ENCODE results near the gene ANKRD63.

The ANKRD63 gene

DNA sequence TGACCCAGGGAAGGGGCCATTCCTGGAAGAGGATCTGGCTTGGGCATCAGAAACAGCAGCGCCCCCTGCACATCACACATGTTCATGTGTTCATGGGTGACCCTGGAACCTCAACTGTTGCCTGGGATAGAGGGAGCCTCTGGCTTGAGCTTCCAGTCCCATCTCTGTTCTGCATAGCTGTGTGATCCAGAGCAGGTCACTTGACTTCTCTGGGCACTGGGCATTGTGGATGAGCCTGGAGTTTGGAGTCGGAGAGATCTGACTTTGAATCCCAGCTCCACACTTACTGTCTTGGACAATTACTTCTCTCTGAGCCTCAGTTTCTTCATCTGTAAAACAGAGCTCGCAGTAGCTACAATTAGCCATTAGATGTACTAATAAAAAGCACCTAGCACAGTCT is 28.4 kb downstream of the ANKRD63 start:
- DNase-seq = no peak

DNA sequence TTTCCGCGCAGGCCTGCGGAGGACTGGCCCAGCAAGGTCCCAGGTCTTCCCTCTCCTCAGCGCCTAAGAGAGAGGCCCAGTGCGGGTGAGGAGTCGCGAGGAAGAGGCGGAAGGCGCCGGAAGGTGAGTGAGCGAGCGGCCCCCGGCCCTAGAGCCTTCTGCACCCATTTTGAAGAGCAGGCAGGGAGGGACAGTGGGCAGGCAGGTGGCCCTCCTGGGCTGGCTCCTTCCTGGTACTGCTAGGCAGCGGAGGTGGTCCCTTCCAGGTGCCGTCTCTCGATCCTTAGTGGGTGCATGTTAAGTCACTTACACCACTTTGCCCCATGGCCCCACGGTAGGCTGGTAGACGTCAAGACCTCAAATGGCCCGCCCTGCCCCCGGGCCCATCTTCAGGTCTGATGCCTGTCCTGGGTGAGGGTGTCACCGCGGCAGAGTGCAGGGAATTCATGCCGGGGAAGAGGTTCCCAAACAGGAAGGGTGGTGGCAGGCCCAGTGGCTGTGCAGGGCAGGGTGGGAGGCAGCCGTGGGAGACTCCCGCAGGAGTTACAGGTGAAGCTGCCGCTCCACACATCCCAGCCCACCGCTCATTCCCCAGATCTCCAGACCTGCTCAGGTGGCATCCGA is 29.6 kb downstream of the ANKRD63 start:
- DNase-seq = no peak

DNA sequence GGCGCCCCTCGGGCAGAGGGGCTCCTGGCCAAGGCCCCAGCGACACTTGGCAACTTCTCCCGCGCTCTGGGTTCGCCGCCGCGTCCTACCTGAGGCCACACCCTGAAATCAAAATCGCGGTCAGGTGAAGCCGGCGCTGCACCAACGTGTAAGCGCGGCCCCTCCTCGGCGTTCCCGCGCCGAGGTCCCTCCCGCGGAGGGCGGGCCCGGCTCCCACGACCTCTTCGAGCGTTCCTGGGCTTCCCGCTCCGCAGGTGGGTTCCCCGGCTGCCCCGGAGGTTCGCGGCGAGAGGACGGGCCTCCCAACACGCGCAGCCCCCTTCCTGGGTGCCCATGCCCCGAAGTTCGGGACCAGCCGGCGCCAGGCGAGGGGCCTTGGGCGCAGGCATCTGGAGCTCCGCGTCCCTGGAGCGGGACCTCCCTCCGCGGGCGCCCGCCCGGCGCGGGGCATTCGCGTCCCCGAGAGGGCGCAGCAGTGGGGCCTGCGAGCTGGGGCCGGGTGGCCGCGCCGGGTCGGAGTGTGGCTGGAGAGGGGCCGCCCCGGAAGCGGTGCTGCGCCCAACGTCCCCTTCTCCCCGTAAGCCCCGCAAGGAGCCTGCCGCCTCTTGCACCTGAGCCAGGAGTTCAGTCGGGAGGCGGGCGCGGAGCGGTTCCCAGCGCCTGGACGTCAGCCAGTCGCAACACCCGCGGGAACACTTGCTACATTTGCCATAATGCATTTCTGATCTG is 30.3 kb downstream of the ANKRD63 start:
- no peak for DNase-seq

DNA sequence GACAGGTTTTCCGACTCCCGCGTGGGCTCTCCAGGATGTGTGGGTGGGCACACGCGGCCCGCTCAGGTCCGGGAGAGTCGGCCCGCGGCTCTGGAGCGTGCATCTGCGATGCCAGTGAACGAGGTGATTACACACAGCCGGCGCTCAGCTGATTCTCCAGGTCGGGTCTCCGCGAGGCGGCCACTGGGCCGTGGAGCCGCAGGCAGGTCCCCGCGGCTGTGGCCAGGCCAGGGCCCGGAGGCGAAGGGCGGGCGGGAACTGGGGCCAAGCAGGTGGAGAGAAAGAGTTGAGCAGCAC is 30.8 kb downstream of the ANKRD63 start:
- DNase-seq = no peak

DNA sequence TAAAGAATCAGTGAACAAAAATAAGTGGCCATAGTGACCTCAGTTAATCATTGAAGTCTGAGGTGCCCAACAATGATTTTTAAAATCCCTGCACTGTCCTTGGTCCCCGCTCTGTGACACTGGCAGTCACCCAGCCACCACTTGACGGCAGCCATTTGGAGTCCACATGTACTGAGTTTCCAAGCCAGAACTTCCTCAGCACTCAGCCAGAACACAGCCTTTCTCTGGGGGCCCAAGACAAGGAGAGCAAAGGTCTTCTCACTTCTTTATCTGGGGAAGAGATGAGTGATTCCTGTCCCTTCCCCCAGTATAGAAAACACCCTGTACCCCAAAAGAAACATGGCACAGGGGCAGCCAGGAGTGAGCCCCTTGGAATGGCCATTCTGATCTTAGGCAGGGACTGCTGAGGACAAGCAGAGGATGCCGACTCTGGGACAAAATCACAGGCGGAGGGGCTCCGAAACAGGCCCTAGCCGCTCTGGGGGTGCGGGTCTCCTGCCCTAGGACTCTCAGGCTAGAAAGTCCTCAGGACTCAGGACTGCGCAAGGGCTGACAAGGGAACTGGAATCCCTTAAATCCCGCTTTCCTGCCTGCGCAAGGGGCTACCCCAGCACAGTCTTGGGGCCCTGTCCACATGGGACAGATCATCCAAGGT is 31.3 kb downstream of the ANKRD63 start:
- DNase-seq = no peak

DNA sequence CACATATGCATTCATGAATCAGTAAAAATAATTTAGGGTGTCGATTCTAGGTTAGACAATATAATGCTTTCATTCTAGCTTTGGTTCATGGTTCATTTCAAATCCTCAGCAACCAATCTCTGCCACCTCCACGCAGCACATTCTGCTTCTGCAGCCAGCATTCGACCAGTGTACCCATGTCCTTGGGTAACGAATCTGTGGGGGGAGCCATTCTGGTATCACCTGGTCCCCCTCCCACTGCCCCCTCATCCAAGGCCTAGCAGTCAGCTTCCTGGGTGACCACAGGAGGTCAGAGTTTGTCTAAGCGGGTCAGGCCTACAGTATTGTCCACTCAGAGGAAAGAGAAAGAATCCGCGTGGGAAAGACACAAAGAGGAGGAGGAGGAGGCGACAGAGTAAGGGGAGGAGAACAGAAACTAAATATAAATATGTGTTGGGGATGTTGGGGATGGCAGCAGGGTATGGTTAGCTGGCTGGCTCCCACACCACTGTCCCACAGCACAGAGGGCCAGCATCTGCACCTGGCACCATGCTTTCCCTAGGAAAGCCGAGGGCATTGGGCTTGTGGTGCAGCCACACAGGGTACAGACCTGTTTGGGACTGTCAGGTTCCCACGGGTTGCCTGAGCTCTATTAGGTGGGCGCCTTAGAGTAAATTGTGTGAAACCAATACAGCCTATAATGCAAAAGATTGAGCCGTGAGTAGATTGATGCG is 31.9 kb downstream of the ANKRD63 start:
- no peak for DNase-seq

DNA sequence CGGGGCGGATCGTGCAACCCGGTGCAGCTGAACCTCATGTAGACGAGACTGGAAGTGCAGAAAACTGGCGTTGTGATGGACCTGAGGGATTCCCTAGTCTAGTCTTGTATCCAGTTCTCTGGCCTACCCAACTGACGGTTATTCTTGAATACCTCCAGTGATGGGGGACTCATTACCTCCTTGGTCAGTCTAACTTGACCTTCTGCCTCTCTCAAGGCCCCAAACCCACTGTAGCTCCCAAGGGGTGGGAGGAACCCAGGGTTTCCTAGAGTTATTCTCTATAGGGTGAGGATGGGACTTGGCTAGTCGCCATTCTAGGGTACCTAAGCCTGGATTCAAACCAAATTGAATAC is 32.6 kb downstream of the ANKRD63 start:
- DNase-seq = no peak

DNA sequence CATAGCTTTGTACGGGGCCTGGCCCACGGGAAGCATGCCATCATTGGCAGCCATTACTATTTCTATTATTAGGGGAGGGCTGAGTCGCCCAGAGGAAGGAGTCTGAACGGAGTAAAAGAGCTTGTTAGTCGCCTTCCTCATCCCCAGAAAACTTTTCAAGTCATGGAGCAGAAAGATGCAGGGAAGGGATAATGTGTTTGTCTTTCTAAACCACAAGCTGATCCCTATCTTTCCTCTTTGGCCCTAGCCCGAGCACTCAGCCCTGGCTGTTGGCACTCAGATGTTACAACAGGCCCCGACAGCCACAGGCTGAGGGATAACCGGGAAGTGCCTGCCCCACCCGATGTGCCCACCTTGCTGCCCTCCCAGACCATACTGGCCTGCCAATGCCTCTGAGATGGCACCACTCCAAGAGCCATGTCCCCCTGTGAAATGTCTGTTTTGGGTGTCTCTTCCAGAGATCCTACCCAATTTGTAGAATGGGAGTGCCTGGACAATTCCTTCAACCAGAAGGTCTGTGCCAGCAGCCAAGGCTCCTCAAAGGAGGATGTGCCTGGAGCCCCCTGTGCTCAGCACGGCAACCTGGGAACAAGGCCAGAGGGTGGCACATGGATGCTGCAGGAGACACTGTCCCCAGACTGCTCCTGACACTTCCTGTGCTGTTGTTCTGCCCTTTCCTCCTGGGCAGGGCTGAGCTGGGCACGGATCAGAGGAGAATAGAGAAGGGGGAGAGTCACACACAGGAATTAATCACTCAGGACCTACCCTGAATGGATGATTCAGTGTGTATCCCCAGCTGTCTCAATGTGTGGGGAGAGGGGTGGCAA is 33.2 kb downstream of the ANKRD63 start:
- no peak for DNase-seq

DNA sequence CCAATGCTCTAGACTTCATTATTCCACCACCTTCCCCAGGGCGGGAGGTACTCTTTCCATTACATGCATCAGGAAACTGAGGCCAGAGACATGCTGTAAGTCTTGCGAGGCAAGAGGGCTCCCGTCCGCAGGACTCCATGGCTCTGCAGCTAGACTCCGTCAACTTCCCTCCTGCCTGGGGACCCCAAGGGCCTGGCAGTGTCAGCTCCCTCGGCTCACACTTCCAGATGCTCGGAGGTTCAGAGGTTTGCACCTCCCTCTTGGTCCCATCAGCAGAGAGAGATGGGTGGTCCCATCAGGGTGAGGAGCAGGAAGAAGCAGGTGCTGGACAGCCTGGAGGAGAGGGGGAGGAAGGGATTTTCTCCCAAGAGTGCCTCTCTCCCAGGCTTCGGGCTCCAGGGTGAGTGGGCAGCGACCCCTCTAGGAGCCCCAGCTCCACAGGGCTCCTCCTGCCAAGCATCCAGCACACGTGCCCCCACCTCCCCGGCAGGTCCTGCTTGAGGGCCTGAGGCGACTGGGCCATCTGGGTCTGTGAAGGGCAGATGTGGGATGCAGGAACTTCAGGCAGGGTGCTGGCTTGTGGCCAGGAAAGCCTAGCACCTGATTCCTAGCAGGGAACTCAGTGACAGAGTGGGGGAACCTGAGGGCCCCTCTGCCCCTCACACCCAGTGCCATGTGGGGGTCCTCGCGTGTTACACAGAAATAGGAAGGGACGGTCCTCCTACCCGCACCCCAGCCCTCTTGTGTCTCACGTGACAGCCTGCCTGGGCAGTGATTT is 34.7 kb downstream of the ANKRD63 start:
- DNase-seq = no peak

DNA sequence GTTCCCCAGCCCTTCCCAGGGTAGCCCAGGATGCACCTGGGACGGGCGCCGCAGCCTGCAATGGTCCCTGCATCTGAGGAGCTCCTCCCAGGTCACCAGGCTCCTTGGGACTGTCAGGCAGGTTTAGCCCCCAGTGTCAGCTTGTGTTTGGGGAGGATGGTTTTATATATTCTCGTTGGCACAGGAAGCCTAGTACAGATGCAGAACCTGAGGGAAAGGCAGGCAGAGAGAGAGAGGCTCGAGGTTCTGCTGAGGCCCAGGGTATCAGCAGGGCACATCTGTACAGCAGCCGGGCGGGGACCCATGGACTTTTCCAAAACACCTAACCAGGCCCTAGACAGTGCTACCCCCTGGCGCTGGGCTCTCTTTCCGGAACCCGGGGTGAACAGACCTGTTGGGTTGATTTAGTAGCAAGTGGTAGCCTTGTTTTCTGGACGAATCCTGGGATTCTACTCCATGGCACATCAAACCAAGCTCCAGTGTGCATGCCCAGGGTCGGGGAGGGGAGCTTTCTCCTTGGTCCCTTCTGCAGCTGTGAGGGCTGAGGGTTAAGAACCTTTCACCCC is 35.4 kb downstream of the ANKRD63 start:
- no peak for DNase-seq

DNA sequence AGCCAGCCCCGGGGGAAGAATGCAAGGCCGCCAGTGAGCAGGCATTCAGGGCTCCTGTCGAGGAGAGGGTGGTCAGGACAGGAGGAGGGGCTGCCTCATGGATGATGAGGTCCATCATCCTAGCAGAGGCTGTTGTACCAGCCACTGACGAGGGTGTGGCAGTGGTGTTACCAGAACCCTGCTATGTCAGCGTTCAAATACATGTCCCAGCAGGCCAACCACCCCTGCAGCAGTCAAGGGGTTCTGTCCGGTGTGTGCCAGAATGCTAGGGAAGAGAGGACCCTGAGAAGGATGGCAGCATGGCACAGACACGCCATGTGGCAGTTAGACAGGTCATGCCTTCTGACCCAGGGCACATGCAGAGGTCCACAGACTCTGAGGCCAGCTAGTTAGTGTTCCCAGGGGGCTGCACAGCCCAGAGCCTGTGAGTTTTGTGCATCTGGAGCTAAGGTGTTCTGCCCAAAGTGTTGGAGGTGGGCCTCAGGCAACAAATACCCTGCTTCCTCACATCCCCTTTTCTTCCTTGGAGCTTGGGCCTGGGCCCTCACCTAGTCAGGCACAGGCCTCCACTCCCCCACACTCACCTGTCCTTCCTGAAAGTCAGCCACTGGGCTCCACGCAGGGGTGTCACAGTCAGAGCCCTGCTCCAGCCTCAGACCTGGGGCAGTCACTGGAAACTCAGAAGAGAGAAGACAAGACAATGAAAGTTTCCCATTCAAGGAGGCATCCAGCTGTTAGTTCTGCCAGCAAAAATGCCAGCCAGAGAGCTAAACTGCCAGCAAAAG is 36.2 kb downstream of the ANKRD63 start:
- DNase-seq = no peak

DNA sequence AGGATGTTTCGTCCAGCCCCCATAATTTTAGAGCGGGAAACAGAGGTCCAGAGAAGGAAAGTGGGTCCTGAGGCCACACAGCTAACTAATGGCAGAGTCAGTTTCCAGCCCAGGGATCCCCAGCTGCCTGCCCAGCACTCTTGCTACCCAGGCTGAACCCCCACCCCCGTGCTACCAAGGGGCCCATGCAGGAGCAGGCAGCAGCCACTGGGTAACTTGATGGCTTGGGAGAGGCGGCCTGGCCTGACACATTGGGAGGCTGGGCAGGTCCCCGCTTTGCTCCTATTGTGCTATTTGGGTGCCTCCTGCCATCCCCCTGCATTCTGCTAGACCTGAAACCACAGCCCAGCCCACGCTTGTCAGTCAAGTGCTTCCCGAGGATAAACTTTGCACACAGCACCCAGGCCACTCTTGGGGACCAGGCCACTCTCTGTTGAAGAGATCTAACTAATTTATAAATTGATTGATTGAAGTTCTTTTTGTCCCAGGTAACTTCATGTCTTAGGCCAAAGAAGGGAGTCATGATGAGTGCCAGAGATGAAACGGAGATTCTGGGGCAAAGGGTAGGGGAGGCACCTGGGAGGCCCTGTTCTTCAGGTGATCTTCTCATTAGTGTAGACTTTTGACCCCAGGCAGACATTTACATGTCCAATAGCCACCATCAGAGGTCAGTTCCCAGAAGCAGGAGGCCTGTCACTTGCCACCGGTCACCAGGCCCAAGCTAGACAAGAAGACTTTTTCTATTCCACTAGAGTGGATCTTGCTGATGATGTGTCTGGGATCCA is 37.0 kb downstream of the ANKRD63 start:
- DNase-seq = no peak

DNA sequence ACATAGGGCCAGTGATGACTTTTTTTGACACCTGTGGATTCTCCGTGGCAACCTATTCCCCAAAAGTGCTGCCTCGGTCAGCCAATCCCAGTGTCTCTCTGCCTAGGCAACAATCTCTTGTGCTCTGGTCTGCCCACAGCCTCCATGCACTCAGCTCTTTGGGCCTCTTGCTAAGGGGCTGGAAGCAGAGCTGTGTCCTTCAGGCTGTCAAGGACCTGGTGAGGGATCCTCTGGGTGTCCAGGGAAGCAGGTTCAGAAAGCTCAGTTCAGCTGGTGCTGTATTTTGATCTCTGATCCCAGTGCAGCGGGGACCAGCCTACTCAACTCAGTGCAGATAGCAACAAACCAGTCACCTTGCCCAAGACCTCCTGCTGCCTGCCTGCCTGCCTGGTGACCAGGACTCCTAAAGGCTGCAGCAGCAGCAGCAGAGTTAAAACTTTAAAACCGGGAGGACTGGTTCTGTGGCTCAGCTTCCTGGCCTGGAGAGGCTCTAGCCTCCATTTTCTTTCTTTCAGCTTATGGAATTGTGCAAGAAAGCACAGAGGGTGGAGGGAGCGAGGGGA is 37.8 kb downstream of the ANKRD63 start:
- no peak for DNase-seq

DNA sequence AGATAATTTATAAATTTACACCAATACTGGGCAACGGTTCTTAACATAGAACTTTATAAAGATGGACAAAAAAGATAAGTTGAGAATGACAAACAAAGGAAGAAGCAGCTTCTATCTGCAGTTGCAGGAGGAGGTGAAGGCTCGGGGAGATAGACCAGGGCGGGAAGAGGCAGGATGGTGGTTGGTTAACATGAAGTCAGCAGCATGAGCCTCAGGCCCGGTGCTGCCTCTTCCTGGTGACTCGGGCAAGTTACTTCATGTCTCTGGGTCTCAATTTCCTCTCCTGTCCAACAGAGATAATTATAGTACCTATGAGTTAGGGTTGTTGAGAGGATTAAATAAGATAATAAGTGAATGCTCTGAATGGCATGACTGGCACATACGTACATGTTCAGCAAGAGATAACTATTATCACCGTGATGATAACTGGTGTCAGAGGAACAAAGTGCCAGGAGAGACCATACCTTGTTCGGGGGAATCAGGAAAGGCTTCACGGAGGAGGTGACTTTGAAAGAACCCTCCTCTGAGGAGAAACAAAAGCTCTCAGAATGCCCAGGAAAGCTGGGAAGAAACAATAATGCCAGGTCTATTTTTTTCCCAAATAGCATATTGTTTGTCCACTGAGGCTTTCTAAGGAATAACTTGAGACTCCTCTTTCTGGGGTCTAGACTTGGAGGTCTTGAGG is 39.6 kb downstream of the ANKRD63 start:
- no peak for DNase-seq

DNA sequence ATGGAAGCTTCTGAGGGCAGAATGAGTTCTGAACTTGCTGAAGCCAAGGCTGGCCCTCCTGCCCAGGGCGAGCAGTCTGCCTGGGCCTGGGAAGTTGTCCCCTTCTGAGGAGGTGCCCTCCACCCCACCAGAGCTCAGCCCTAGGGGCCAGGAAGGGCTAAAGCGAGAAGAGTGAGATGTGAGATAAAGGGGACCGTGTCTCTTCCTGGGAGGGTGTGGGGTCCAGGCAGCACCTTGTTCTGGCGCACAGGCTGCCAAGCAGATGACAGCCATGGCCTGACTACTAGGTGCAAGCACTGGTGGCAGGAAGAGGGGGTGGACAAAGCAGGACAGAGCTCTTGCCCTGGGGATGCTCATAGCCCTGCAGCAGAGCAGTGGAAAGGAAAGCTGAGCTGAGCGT is 40.3 kb downstream of the ANKRD63 start:
- no peak for DNase-seq

DNA sequence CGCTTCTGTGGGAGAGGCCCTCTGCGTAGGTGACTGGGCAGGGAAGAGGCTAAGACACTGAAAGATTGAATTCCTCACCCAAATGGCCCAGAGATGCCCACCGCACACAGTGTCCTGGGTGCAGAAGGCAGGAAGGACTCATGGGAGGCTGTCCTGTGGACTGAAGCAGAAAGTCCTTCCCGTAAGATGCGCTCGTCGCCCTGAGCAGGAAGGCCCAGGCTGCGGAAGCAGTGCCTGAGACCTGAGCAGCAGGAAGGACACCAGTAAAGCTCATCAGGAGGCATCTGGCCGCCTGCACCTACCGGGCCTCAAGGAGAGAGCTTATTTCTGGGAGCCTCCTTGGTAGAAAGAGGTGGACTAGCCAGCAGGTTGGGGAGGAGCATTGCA is 40.7 kb downstream of the ANKRD63 start:
- DNase-seq = no peak

DNA sequence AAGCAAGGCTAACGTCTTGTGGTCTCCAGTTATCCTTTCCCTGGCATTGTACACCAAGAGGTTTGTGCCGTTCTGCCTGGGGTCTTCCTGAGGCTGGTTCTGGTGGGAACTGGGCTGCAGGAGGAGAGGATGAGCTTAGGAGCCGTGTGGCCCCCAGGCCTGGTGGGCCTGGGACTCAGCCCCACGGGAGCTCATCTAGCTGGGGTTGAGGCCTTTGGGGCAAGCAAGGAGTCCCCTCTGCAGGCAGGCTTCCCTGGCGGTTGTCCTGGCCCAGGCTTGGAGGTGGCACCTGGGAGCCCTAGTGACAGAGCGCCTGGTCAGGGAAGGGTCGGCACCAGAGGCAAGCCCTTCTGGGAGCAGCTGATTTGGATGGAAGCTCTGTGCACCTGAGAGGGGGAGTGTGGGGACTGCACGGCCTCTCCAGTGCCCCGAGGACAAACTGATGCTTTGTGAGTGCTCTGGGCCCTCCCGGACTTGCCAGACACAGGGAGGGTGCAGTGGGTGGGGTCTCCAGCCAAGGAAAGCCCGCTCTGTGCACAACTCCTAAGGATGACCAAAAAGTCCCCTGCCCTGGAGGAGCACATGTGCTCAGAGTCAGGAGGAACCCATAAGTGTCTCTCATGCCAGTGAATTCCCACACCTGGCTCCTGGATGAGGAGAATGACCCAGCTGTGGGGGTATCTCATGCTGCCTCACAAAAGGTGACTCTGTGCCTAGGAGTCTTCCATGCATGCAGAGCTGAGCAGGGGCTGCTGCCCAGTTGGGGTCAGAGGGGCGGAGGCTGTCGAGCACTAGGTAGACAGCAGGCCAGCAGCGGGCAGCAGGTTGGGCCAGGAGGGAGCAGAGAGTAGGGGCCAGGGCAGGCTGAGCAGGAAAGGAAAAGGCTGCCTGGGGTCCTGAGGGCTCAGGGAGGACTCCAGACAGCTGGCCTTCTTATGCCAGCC is 41.3 kb downstream of the ANKRD63 start:
- no peak for DNase-seq

DNA sequence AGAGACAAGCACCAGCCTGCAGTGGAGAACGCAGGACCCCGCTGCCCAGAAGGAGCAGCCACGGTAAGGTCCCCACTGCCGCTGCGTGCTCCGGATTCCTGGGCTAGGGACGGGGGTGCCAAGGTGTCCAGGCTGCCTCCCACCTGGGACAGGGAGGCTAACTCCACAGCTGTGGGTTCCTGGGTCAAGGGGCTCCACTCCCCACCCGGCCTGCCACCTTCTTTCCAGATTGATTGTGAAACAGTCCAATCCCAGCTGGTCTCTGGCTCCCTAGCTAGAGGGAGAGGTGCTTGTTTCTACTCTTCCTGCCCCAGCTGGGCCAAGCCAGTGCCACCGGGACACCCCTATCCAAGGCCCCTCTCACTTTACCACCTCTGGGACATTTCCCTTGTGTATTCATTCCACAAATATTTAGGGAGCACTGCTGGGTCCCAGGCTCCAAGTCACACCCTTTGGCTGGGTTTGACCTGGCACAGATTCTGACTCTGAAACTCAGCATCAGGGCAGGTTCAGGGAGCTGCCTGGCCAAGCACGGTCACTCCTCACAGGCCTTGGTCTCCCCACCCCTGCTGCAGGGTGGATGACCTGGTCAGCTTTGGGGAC is 42.1 kb downstream of the ANKRD63 start:
- no peak for DNase-seq
